VCaP (cell line): ENCODE measurements around the gene METTL15.
"Not testable (repeated sequence)": the region's sequence is repeated elsewhere in the genome, so short reads cannot be mapped to it uniquely, and the experiment has no call there.

Experiments
- H3K27ac ChIP-seq: fragments of 450-650 bp; 2 replicates; pipeline ENCODE4 v1.5.1; 2017
- CTCF ChIP-seq: fragments of 450-650 bp; conservative IDR thresholded peaks from 2 replicates; pipeline ENCODE4 v1.5.1; 2017; ENCODE audit warnings: mild to moderate bottlenecking, moderate library complexity

METTL15 gene

GRCh38 chr11:28353991-28354390, 245.8 kb downstream of the METTL15 start:
- H3K27ac ChIP-seq, result no peak overlapping the region
- TF ChIP-seq CTCF, result no peak

- no peak overlapping the region for H3K27ac ChIP-seq
- TF ChIP-seq CTCF, result no peak
Measured at GRCh38 chr11:28366549-28367346, 258.6 kb downstream of the METTL15 start.

- not testable (repeated sequence) for H3K27ac ChIP-seq
Measured at GRCh38 chr11:28378095-28378494, 269.9 kb downstream of the METTL15 start.
